ENCODE results near the gene SYNE3.

GRCh38 chr14:95495076-95495475 is 21.4 kb downstream of the SYNE3 start:
- TF ChIP-seq, protein P1, sequence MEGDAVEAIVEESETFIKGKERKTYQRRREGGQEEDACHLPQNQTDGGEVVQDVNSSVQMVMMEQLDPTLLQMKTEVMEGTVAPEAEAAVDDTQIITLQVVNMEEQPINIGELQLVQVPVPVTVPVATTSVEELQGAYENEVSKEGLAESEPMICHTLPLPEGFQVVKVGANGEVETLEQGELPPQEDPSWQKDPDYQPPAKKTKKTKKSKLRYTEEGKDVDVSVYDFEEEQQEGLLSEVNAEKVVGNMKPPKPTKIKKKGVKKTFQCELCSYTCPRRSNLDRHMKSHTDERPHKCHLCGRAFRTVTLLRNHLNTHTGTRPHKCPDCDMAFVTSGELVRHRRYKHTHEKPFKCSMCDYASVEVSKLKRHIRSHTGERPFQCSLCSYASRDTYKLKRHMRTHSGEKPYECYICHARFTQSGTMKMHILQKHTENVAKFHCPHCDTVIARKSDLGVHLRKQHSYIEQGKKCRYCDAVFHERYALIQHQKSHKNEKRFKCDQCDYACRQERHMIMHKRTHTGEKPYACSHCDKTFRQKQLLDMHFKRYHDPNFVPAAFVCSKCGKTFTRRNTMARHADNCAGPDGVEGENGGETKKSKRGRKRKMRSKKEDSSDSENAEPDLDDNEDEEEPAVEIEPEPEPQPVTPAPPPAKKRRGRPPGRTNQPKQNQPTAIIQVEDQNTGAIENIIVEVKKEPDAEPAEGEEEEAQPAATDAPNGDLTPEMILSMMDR (IDR thresholded peaks at IDR 0.05; ENCODE audit: low read length), result no peak
- no peak for TF ChIP-seq EZH2 (IDR thresholded peaks at IDR 0.05; ENCODE audit: borderline replicate concordance, low read length)

All from OCI-LY1 (cell line).